ENCODE measurements around the gene MAEL.

- TF ChIP-seq, protein P1, sequence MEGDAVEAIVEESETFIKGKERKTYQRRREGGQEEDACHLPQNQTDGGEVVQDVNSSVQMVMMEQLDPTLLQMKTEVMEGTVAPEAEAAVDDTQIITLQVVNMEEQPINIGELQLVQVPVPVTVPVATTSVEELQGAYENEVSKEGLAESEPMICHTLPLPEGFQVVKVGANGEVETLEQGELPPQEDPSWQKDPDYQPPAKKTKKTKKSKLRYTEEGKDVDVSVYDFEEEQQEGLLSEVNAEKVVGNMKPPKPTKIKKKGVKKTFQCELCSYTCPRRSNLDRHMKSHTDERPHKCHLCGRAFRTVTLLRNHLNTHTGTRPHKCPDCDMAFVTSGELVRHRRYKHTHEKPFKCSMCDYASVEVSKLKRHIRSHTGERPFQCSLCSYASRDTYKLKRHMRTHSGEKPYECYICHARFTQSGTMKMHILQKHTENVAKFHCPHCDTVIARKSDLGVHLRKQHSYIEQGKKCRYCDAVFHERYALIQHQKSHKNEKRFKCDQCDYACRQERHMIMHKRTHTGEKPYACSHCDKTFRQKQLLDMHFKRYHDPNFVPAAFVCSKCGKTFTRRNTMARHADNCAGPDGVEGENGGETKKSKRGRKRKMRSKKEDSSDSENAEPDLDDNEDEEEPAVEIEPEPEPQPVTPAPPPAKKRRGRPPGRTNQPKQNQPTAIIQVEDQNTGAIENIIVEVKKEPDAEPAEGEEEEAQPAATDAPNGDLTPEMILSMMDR (IDR thresholded peaks at IDR 0.05; ENCODE audit: insufficient read depth, low read length): no peak
- TF ChIP-seq REST (IDR thresholded peaks at IDR 0.05; ENCODE audit: insufficient replicate concordance, low read depth) (no peak), POLR2AphosphoS5 (IDR thresholded peaks at IDR 0.05; ENCODE audit: low read depth) (no peak), SPI1 (IDR thresholded peaks at IDR 0.05; ENCODE audit: borderline replicate concordance, low read depth) (no peak), GABPA (IDR thresholded peaks at IDR 0.05; ENCODE audit: low read depth) (no peak)
Measured at GRCh38 chr1:166948856-166949350, 40.2 kb upstream of the MAEL start.

All from HL-60 (cell line).